BJ (cell line): ENCODE data around the gene JAG2. TPM values are rescaled to one million over a fixed set of nuclear protein-coding genes. Genes with fewer than 3 reads are reported as not detected.

ENCODE experiments used
- CTCF ChIA-PET: fragments of 350-600 bp; formaldehyde crosslinking; extraction: SDS; loops from one replicate; lab custom pipeline; 2021; ENCODE audit warnings: antibody characterized with exemption, inconsistent platforms; lab: Yijun Ruan, JAX
- POLR2A ChIA-PET: fragments of 300-600 bp; sonication (Branson Sonifier 250); formaldehyde crosslinking; extraction: SDS; loops from one replicate; lab custom pipeline; 2021; ENCODE audit warnings: antibody characterized with exemption; lab: Charles Lee
- DNase-seq: peaks from one replicate; pipeline ENCODE4 v3.0.0-alpha.2; 2011; ENCODE audit warnings: low read depth
- H3K27me3 ChIP-seq: 2 replicates; pipeline ENCODE4 v1.6.0; 2011; ENCODE audit warnings: low read length; ENCODE audit not compliant: control insufficient read depth, insufficient read depth
- H3K36me3 ChIP-seq: 2 replicates; pipeline ENCODE4 v1.5.1; 2011; ENCODE audit warnings: low read length; ENCODE audit not compliant: control insufficient read depth, insufficient read depth
- H3K4me3 ChIP-seq: 2 replicates; pipeline ENCODE4 v1.5.1; 2011; ENCODE audit warnings: low read depth, mild to moderate bottlenecking, control low read depth, low read length
- CTCF ChIP-seq: IDR thresholded peaks from 2 replicates; pipeline ENCODE4 v1.5.1; 2011; ENCODE audit warnings: low read depth, mild to moderate bottlenecking, control low read depth, inconsistent platforms, low read length, moderate library complexity; ENCODE audit not compliant: insufficient read depth
- polyA plus RNA-seq: library from polyadenylated mRNA; depleted of rRNA; stranded (reverse); fragments of >200 nt; gene quantifications from 2 replicates; pipeline ENCODE4 v1.2.3, GENCODE V29; 2011

JAG2 gene
- polyA plus RNA-seq, 1 experiment: 0.23 TPM

DNA sequence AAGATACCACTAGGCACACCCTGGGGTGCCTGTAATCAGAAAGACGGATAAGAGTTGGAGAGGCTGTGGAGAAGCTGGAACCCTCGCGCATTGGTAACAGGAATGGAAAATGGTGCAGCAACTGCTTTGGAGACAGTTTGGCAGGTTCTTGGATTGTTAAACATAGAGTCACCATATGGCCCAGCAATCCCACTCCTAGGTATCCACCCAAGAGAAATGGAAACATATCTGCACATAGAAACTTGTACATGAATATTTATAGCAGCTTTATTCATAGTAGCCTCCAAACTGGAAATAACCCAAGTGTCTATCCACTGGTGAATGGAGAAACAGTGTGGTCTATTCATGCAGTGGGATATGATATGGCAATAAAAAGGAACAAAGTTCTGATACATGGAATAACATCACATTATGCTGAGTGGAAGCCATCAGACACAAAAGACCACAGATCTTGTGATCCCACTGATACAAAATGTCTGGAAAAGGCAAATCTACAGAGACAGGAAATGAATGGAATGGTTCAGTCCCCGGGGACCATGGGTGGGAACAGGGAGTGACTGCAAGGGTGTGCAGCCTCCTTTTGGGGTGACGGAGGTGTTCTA lies 45.4 kb downstream of the JAG2 start:
- DNase-seq: no peak
- Histone ChIP-seq H3K36me3 (no peaks in the 10 kb centered on the region), H3K4me3 (no peak overlapping the region), H3K27me3 (peaks cover 23% of the 10 kb centered on the region)
- POLR2A ChIA-PET: no interaction called here
- no peak for TF ChIP-seq CTCF
- CTCF ChIA-PET: no interaction called here

DNA sequence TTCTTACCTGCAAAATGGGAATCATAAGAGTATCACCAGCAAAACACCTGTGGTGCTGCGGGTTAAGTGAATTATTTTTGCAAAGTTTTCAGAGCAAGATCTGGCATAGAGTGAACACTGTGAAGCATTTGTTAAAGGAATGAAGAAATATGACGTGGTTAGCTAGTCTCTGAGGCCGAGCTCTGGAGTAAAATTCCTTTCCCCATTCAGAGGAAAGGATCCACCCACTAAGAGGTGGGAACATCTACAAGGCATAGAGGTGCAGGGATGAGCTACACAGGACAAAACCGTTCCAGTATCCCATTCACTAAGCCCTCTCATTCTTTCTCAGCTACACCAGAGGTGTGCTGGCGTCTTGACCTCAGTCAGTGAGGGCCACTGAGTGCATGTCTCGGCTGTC lies 48.5 kb downstream of the JAG2 start:
- Histone ChIP-seq H3K4me3 (no peak overlapping the region), H3K27me3 (peaks cover 18% of the 10 kb centered on the region), H3K36me3 (no peaks in the 10 kb centered on the region)
- no peak for TF ChIP-seq CTCF
- CTCF ChIA-PET: interaction anchor here (1.3 kb wide), 1 partner anchor 12 kb away, joined by 3 read pairs; no protein-coding TSS in a partner anchor
- POLR2A ChIA-PET: no interaction called here
- DNase-seq: no peak

DNA sequence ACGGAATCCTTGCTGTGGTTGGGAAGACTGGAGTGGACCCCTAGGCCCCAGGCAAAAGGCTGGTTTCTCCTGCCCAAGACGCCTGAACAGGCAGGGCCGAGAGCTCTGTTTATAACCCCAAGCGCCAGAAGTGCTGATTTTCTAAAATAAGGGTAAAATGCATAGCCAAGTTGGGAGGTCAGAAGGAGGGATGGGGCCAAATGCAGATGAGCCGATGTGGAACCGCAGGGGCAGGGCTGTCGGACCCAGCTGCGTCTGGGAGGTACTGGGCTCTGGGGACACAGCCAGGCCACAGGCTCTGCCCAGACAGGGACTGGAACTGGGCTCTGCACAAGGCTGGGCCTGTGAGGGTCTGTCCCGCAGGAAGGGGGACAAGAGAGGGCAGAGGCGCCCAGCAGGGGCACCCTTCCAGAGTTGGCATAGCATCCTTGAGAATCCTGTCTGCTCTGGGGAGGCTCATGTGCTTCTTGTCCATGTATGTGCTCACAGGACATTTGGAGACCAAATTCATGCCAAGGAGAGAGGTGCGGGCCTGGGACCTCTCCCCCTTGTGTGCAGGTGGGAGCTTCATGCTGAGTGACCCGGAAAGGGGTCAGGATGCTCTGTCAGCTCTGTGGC lies 49.1 kb downstream of the JAG2 start:
- POLR2A ChIA-PET: no interaction called here
- H3K4me3 ChIP-seq: no peak overlapping the region
- no peak for TF ChIP-seq CTCF
- H3K36me3 ChIP-seq: no peaks in the 10 kb centered on the region
- DNase-seq: no peak
- CTCF ChIA-PET: interaction anchor here (1.3 kb wide), 1 partner anchor 12 kb away, joined by 3 read pairs; no protein-coding TSS in a partner anchor
- H3K27me3 ChIP-seq: peaks cover 14% of the 10 kb centered on the region

- peaks cover 11% of the 10 kb centered on the region for H3K27me3 ChIP-seq
- no peak for TF ChIP-seq CTCF
- H3K4me3 ChIP-seq: no peak overlapping the region
- no peaks in the 10 kb centered on the region for H3K36me3 ChIP-seq
- ChIA-PET CTCF (interaction anchor here (1.3 kb wide), 1 partner anchor 11 kb away, joined by 3 read pairs; no protein-coding TSS in a partner anchor), POLR2A (no interaction called here)
- DNase-seq: no peak
Measured at GRCh38 chr14:105118646-105119407, 49.7 kb downstream of the JAG2 start.

GRCh38 chr14:105117710-105118385 lies 50.7 kb downstream of the JAG2 start:
- Histone ChIP-seq H3K36me3 (no peaks in the 10 kb centered on the region), H3K4me3 (no peak overlapping the region), H3K27me3 (peaks cover 11% of the 10 kb centered on the region)
- ChIA-PET POLR2A (no interaction called here), CTCF (interaction anchor here (1.3 kb wide), 2 partner anchors 15 to 28 kb away, joined by 3 to 4 read pairs; no protein-coding TSS in a partner anchor)
- DNase-seq: no peak
- TF ChIP-seq CTCF: no peak
